Measurements from ENCODE around the gene AP2B1. TPM values are rescaled to one million over a fixed set of nuclear protein-coding genes. Genes with fewer than 3 reads are reported as not detected.
A peak's percentile ranks its signal among the peaks of the same experiment; 100 is the strongest.

The AP2B1 gene
- total and polyA plus RNA-seq, 9 of the 15 experiments (the other 6 are each of a cell fraction or from before 2014, with no cell fraction given), result 60.1 to 287 (median 105) TPM

DNA sequence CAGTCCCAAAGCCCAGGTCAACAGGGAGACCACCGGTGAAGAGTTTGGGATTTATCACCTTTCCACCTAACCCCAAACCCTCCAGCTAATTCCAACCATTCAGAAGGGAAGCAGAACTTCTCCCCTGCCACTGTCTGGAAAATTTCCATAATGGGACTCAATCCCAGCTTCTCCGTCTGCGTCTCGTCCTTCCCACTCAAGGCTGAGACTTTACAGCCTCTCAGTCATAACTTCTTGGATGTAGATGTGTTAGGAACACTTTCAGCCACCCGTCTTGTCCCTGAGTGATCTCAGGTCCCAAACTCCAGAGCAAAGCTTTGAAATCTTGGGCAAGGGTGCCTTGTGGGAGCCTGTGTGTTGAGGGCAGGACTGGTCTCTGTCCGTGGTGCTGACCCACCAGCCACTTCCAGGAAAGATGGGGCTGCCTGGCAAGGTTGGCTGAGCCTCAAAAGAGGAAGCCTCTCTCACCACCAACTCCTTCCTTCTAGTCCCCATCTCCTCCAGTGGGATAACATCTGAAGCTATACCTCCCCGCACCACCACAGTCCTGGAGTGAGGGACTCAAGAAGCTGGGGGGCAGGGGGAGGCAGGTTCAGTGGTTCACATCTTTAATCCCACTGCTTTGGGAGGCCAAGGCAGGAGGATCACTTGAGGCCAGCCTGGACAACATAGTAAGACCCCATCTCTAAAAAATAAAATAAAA lies 156.7 kb downstream of the AP2B1 start (continued):
- peak; percentile 57; the same call in 1 of the 2 replicates for TF ChIP-seq ZNF766 (CRISPR knock-in tag; conservative IDR thresholded peaks at IDR 0.05)
- TF ChIP-seq, protein P1, sequence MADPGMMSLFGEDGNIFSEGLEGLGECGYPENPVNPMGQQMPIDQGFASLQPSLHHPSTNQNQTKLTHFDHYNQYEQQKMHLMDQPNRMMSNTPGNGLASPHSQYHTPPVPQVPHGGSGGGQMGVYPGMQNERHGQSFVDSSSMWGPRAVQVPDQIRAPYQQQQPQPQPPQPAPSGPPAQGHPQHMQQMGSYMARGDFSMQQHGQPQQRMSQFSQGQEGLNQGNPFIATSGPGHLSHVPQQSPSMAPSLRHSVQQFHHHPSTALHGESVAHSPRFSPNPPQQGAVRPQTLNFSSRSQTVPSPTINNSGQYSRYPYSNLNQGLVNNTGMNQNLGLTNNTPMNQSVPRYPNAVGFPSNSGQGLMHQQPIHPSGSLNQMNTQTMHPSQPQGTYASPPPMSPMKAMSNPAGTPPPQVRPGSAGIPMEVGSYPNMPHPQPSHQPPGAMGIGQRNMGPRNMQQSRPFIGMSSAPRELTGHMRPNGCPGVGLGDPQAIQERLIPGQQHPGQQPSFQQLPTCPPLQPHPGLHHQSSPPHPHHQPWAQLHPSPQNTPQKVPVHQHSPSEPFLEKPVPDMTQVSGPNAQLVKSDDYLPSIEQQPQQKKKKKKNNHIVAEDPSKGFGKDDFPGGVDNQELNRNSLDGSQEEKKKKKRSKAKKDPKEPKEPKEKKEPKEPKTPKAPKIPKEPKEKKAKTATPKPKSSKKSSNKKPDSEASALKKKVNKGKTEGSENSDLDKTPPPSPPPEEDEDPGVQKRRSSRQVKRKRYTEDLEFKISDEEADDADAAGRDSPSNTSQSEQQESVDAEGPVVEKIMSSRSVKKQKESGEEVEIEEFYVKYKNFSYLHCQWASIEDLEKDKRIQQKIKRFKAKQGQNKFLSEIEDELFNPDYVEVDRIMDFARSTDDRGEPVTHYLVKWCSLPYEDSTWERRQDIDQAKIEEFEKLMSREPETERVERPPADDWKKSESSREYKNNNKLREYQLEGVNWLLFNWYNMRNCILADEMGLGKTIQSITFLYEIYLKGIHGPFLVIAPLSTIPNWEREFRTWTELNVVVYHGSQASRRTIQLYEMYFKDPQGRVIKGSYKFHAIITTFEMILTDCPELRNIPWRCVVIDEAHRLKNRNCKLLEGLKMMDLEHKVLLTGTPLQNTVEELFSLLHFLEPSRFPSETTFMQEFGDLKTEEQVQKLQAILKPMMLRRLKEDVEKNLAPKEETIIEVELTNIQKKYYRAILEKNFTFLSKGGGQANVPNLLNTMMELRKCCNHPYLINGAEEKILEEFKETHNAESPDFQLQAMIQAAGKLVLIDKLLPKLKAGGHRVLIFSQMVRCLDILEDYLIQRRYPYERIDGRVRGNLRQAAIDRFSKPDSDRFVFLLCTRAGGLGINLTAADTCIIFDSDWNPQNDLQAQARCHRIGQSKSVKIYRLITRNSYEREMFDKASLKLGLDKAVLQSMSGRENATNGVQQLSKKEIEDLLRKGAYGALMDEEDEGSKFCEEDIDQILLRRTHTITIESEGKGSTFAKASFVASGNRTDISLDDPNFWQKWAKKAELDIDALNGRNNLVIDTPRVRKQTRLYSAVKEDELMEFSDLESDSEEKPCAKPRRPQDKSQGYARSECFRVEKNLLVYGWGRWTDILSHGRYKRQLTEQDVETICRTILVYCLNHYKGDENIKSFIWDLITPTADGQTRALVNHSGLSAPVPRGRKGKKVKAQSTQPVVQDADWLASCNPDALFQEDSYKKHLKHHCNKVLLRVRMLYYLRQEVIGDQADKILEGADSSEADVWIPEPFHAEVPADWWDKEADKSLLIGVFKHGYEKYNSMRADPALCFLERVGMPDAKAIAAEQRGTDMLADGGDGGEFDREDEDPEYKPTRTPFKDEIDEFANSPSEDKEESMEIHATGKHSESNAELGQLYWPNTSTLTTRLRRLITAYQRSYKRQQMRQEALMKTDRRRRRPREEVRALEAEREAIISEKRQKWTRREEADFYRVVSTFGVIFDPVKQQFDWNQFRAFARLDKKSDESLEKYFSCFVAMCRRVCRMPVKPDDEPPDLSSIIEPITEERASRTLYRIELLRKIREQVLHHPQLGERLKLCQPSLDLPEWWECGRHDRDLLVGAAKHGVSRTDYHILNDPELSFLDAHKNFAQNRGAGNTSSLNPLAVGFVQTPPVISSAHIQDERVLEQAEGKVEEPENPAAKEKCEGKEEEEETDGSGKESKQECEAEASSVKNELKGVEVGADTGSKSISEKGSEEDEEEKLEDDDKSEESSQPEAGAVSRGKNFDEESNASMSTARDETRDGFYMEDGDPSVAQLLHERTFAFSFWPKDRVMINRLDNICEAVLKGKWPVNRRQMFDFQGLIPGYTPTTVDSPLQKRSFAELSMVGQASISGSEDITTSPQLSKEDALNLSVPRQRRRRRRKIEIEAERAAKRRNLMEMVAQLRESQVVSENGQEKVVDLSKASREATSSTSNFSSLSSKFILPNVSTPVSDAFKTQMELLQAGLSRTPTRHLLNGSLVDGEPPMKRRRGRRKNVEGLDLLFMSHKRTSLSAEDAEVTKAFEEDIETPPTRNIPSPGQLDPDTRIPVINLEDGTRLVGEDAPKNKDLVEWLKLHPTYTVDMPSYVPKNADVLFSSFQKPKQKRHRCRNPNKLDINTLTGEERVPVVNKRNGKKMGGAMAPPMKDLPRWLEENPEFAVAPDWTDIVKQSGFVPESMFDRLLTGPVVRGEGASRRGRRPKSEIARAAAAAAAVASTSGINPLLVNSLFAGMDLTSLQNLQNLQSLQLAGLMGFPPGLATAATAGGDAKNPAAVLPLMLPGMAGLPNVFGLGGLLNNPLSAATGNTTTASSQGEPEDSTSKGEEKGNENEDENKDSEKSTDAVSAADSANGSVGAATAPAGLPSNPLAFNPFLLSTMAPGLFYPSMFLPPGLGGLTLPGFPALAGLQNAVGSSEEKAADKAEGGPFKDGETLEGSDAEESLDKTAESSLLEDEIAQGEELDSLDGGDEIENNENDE (IDR thresholded peaks at IDR 0.05; ENCODE audit: low read depth, low read length), result no peak
- TF ChIP-seq, protein P2, sequence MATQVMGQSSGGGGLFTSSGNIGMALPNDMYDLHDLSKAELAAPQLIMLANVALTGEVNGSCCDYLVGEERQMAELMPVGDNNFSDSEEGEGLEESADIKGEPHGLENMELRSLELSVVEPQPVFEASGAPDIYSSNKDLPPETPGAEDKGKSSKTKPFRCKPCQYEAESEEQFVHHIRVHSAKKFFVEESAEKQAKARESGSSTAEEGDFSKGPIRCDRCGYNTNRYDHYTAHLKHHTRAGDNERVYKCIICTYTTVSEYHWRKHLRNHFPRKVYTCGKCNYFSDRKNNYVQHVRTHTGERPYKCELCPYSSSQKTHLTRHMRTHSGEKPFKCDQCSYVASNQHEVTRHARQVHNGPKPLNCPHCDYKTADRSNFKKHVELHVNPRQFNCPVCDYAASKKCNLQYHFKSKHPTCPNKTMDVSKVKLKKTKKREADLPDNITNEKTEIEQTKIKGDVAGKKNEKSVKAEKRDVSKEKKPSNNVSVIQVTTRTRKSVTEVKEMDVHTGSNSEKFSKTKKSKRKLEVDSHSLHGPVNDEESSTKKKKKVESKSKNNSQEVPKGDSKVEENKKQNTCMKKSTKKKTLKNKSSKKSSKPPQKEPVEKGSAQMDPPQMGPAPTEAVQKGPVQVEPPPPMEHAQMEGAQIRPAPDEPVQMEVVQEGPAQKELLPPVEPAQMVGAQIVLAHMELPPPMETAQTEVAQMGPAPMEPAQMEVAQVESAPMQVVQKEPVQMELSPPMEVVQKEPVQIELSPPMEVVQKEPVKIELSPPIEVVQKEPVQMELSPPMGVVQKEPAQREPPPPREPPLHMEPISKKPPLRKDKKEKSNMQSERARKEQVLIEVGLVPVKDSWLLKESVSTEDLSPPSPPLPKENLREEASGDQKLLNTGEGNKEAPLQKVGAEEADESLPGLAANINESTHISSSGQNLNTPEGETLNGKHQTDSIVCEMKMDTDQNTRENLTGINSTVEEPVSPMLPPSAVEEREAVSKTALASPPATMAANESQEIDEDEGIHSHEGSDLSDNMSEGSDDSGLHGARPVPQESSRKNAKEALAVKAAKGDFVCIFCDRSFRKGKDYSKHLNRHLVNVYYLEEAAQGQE (IDR thresholded peaks at IDR 0.05; ENCODE audit: borderline replicate concordance), result peak; percentile 99
- TF ChIP-seq, protein P2 (CRISPR knock-in tag; IDR thresholded peaks at IDR 0.05; ENCODE audit: low read depth), result peak; percentile 95

All from K562 (cell line).